AG20443 (cell line): ENCODE data around the gene FEN1.

Source experiments
- DNase-seq: peaks from one replicate; pipeline ENCODE4 v3.0.0; 2012; ENCODE audit warnings: low spot score, mixed read lengths

Gene FEN1

GRCh38 chr11:61794579-61794978 is 1.9 kb downstream of the FEN1 start:
- DNase-seq = no peak

GRCh38 chr11:61795459-61795858 is 2.7 kb downstream of the FEN1 start:
- no peak for DNase-seq

- DNase-seq = no peak
These were observed 3.3 kb downstream of the FEN1 start for GRCh38 chr11:61795876-61796526.

- peak; percentile 76 for DNase-seq
These were observed 4.7 kb downstream of the FEN1 start for GRCh38 chr11:61797263-61797944.

GRCh38 chr11:61799665-61800284 is 7.1 kb downstream of the FEN1 start:
- DNase-seq = no peak

GRCh38 chr11:61800331-61801281 is 7.9 kb downstream of the FEN1 start:
- DNase-seq = no peak

GRCh38 chr11:61802605-61803004 is 9.9 kb downstream of the FEN1 start:
- no peak for DNase-seq

GRCh38 chr11:61803889-61804647 is 11.4 kb downstream of the FEN1 start:
- DNase-seq = no peak

- DNase-seq = no peak
These were observed 12.4 kb downstream of the FEN1 start for GRCh38 chr11:61805146-61805545.

GRCh38 chr11:61806785-61807184 is 14.1 kb downstream of the FEN1 start:
- no peak for DNase-seq

- DNase-seq = no peak
These were observed 18.0 kb downstream of the FEN1 start for GRCh38 chr11:61810671-61811175.

- no peak for DNase-seq
These were observed 19.1 kb downstream of the FEN1 start for GRCh38 chr11:61811831-61812230.

- DNase-seq = no peak
These were observed 20.2 kb downstream of the FEN1 start for GRCh38 chr11:61812736-61813411.

GRCh38 chr11:61814247-61814957 is 21.7 kb downstream of the FEN1 start:
- DNase-seq = no peak

GRCh38 chr11:61814958-61815789 is 22.5 kb downstream of the FEN1 start:
- peak; percentile 99 for DNase-seq

- DNase-seq = peak; percentile 73
These were observed 23.4 kb downstream of the FEN1 start for GRCh38 chr11:61815790-61816735.

- peak; percentile 92 for DNase-seq
These were observed 24.2 kb downstream of the FEN1 start, which contains the start of gene FADS1 for GRCh38 chr11:61816736-61817455. FADS1 (minus strand) TSS chr11:61817003; CDS start chr11:61816929, 74 bp downstream.
